LNCaP clone FGC (cell line): Measurements from ENCODE around the gene LZTR1.

Experiments
- DNase-seq: peaks from one replicate; pipeline ENCODE4 v3.0.0-alpha.2; 2011; ENCODE audit warnings: low read depth
- H3K4me3 ChIP-seq: 2 replicates; pipeline ENCODE4 v1.5.1; 2011; ENCODE audit warnings: mild to moderate bottlenecking, low read depth, low read length, control low read depth
- CTCF ChIP-seq: IDR thresholded peaks from 2 replicates; pipeline ENCODE4 v1.5.1; 2012; ENCODE audit warnings: mild to moderate bottlenecking; ENCODE audit not compliant: control insufficient read depth, insufficient read depth; ENCODE audit errors: extremely low read depth

Gene LZTR1

GRCh38 chr22:21016644-21017420, 34.7 kb downstream of the LZTR1 start:
- TF ChIP-seq CTCF = no peak
- H3K4me3 ChIP-seq = no peak overlapping the region

GRCh38 chr22:21018314-21018713, 36.2 kb downstream of the LZTR1 start:
- no peak for DNase-seq
- TF ChIP-seq CTCF = no peak
- no peak overlapping the region for H3K4me3 ChIP-seq

More at GRCh38 chr22:21016644-21017420, 34.7 kb downstream of the LZTR1 start:
- DNase-seq = no peak

- DNase-seq = no peak
- no peak overlapping the region for H3K4me3 ChIP-seq
- TF ChIP-seq CTCF = peak; percentile 41; the same call in 1 of the 2 replicates
These were observed 38.8 kb downstream of the LZTR1 start for GRCh38 chr22:21020802-21021429.

- no peak for TF ChIP-seq CTCF
- no peak overlapping the region for H3K4me3 ChIP-seq
- DNase-seq = no peak
These were observed 40.4 kb downstream of the LZTR1 start for GRCh38 chr22:21022507-21022906.

GRCh38 chr22:21022955-21023614, 41.0 kb downstream of the LZTR1 start:
- DNase-seq = no peak
- no peak overlapping the region for H3K4me3 ChIP-seq
- no peak for TF ChIP-seq CTCF

- DNase-seq = no peak
- TF ChIP-seq CTCF = no peak
- no peak overlapping the region for H3K4me3 ChIP-seq
These were observed 43.2 kb downstream of the LZTR1 start for GRCh38 chr22:21025266-21025665.
